Breast epithelium (tissue), 4 donors: ENCODE results near the gene PCNX2. TPM values are rescaled to one million over a fixed set of nuclear protein-coding genes. Genes with fewer than 3 reads are reported as not detected.
"Not testable (repeated sequence)": the region's sequence is repeated elsewhere in the genome, so short reads cannot be mapped to it uniquely, and the experiment has no call there.

Experiments
- DNase-seq, 2 donors: peaks; one replicate each; pipeline ENCODE4 v3.0.0-alpha.2; 2019; ENCODE audit warnings: low spot score in 2 of 2
- H3K27ac ChIP-seq, 2 donors: fragments of 200-600 bp; sonication (generic) in 1 of 2; one replicate each; pipeline ENCODE4 v1.5.1; 2016 to 2019; ENCODE audit warnings: mild to moderate bottlenecking in 1 of 2
- H3K27me3 ChIP-seq, 2 donors: fragments of 200-600 bp; sonication (generic) in 1 of 2; one replicate each; pipeline versions ENCODE4 v1.5.1 to v1.6.0; 2017 to 2019; ENCODE audit warnings: control low read depth in 1 of 2, mild to moderate bottlenecking in 1 of 2
- H3K36me3 ChIP-seq: fragments of 200-600 bp; one replicate; pipeline ENCODE4 v1.5.1; 2019
- H3K4me1 ChIP-seq, 2 donors: fragments of 200-600 bp; sonication (generic); one replicate each; pipeline ENCODE4 v1.5.1; 2016 to 2019; ENCODE audit warnings: control low read depth in 1 of 2
- H3K4me3 ChIP-seq, 3 donors: fragments of 200-600 bp; sonication (generic); 1 replicate in 2 of 3; 2 replicates in 1 of 3; pipeline ENCODE4 v1.5.1; 2016 to 2019; ENCODE audit warnings: mild to moderate bottlenecking in 3 of 3, moderate library complexity in 2 of 3
- H3K9me3 ChIP-seq, 2 donors: fragments of 200-600 bp; sonication (generic) in 1 of 2; one replicate each; pipeline ENCODE4 v1.5.1; 2016 to 2019; ENCODE audit warnings: control low read depth in 1 of 2
- POLR2A ChIP-seq: fragments of 450-650 bp; IDR thresholded peaks from one replicate; pipeline ENCODE4 v1.6.1; 2016; ENCODE audit warnings: antibody characterized with exemption, mild to moderate bottlenecking, moderate library complexity
- POLR2AphosphoS5 ChIP-seq, 3 donors: sonication (generic); formaldehyde crosslinking; IDR thresholded peaks; one replicate each; pipeline ENCODE4 v1.6.1; 2017; ENCODE audit warnings: antibody characterized with exemption in 3 of 3
- intact Hi-C: fragments of 100-400 bp; cut with DNase I; formaldehyde crosslinking; loops from one replicate; pipeline ENCODE4 v1.15.1; 2023; ENCODE audit warnings: low total_unique reads
- total RNA-seq, 3 donors: library from RNA; depleted of rRNA; stranded (reverse); fragments of >200 nt; gene quantifications; one replicate each; pipeline ENCODE4 v1.1.0, GENCODE V29; 2016
- TF ChIP-seq, protein P1 (sequence below), 3 donors: fragments of 450-650 bp; IDR thresholded peaks; one replicate each; pipeline ENCODE4 v1.5.1; 2016 to 2017; ENCODE audit warnings: antibody characterized with exemption in 3 of 3, mild to moderate bottlenecking in 3 of 3, moderate library complexity in 3 of 3

The PCNX2 gene
- total RNA-seq, 3 donors from 2014 or later = 18.7 to 32.6 (median 26.2) TPM

DNA sequence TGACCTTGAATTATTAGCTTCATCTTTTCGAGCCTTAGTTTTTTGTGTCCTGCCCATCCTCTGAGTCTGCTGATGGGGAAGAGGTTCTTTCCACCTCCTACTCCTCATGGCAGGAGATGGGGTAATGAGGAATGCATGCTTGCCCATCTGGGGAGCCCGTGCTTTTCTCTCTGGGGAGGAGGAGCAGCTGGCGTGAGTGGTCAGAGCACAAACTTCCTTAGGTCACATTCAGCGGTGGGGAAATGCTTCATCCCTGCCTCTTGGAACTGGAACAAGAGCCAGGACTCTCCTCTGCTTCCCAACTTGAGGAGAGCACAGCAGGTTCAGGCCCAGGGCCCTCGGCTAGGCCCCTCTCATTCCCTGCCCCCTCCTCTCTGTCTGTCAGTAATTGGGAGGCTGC is 155.0 kb downstream of the PCNX2 start:
- TF ChIP-seq POLR2AphosphoS5 (IDR thresholded peaks at IDR 0.05) (no peak), POLR2A (no peak)
- TF ChIP-seq, protein P1, sequence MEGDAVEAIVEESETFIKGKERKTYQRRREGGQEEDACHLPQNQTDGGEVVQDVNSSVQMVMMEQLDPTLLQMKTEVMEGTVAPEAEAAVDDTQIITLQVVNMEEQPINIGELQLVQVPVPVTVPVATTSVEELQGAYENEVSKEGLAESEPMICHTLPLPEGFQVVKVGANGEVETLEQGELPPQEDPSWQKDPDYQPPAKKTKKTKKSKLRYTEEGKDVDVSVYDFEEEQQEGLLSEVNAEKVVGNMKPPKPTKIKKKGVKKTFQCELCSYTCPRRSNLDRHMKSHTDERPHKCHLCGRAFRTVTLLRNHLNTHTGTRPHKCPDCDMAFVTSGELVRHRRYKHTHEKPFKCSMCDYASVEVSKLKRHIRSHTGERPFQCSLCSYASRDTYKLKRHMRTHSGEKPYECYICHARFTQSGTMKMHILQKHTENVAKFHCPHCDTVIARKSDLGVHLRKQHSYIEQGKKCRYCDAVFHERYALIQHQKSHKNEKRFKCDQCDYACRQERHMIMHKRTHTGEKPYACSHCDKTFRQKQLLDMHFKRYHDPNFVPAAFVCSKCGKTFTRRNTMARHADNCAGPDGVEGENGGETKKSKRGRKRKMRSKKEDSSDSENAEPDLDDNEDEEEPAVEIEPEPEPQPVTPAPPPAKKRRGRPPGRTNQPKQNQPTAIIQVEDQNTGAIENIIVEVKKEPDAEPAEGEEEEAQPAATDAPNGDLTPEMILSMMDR (IDR thresholded peaks at IDR 0.05) = no peak
- DNase-seq = no peak
- Histone ChIP-seq H3K4me3 (no peak overlapping the region), H3K27ac (peak overlapping the region in 1 of 2 donors; percentile 40), H3K36me3 (no peaks in the 10 kb centered on the region), H3K9me3 (no peaks in the 10 kb centered on the region), H3K4me1 (no peaks in the 10 kb centered on the region), H3K27me3 (no peaks in the 10 kb centered on the region)
- intact Hi-C loops = no loop called here

DNA sequence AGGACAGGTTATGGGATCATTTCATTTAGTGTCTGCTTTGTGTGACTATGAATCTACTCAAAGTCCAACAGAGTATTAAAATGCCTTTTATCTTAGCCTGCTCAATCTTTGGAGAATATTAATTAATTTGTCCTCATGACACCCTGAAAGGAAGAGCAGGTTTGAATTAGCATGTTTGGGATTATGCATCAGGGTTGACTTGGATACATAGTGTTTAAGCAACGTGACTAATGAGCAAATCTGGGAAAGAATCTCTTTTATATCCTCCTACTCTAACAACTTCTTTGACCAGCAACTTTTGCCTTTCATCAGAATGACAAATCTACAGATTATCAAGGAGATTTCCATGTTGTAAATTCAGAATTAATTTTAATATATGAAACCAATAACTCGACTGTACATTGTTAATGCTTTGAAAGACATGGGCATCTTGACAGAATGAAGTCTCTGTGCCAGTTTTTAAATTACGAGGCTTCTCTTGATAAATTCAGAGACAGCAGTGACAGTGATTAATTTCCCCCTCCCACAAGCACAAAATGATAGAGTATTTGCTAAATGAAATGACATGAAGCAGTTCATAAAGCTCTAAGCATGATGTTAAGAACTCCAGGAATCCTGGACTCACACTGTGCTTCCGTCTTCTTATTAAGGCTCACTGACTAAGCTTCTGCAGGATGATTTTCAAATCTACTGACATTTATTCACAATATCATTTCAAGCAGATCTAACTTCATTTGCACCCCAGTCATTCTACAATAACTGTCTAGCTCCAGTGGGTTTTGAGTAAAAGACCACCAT is 156.5 kb downstream of the PCNX2 start:
- no peak for DNase-seq
- H3K36me3 ChIP-seq = no peaks in the 10 kb centered on the region
- TF ChIP-seq POLR2A (no peak), POLR2AphosphoS5 (IDR thresholded peaks at IDR 0.05) (no peak)
- TF ChIP-seq, protein P1 (IDR thresholded peaks at IDR 0.05) = no peak
- no peaks in the 10 kb centered on the region for H3K9me3 ChIP-seq
- no peaks in the 10 kb centered on the region for H3K27me3 ChIP-seq
- H3K4me1 ChIP-seq = no peaks in the 10 kb centered on the region
- intact Hi-C loops = no loop called here
- H3K27ac ChIP-seq = no peak overlapping the region
- no peak overlapping the region for H3K4me3 ChIP-seq

DNA sequence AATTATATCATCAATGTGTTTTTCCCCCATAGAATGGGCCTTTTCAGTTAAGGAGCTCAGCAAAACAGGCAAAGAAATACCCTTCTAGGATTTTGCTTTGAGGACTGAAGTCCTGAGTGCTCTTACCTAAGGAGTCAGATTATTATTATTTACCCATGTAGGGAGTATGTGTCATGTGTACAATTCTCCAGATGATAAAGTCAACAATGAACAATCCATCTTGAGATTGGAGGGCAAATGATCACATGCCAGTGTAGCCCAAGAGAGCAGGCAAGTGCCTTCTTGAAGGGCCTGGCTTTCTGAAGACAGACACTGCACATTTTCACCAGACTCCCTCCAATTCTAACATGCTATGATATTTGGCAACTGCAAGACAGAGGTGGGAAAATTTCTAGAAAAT is 159.7 kb downstream of the PCNX2 start:
- H3K27ac ChIP-seq = no peak overlapping the region
- no peaks in the 10 kb centered on the region for H3K27me3 ChIP-seq
- TF ChIP-seq POLR2A (no peak), POLR2AphosphoS5 (IDR thresholded peaks at IDR 0.05) (no peak)
- TF ChIP-seq, protein P1 (IDR thresholded peaks at IDR 0.05) = no peak
- H3K9me3 ChIP-seq = no peaks in the 10 kb centered on the region
- H3K36me3 ChIP-seq = no peaks in the 10 kb centered on the region
- no peaks in the 10 kb centered on the region for H3K4me1 ChIP-seq
- intact Hi-C loops = no loop called here
- DNase-seq = no peak
- no peak overlapping the region for H3K4me3 ChIP-seq

DNA sequence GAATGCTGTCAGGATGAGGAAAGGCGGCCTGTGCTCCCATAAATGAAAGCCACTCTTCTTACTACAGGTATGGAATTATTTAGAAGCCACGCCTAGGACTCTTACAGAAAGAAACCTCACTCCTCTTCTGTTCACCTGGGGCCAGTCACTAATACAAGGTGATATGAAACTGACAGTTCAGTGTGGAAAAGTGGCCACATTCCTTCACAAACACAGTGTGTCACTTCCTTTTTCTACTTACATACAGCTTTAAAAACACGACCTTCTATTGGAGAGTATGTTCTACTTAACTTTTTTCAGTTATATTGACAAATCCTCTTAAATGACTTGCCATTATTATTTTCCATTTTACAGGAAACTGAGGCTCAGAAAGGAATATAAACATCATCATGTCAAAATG is 163.1 kb downstream of the PCNX2 start:
- no peak for DNase-seq
- no peak for TF ChIP-seq POLR2A
- TF ChIP-seq, protein P1 (IDR thresholded peaks at IDR 0.05) = no peak
- TF ChIP-seq POLR2AphosphoS5 (IDR thresholded peaks at IDR 0.05) = no peak
- intact Hi-C loops = no loop called here
- no peaks in the 10 kb centered on the region for H3K4me1 ChIP-seq
- H3K27ac ChIP-seq = no peak overlapping the region
- H3K4me3 ChIP-seq = no peak overlapping the region
- H3K9me3 ChIP-seq = no peaks in the 10 kb centered on the region
- no peaks in the 10 kb centered on the region for H3K36me3 ChIP-seq
- H3K27me3 ChIP-seq = no peaks in the 10 kb centered on the region

DNA sequence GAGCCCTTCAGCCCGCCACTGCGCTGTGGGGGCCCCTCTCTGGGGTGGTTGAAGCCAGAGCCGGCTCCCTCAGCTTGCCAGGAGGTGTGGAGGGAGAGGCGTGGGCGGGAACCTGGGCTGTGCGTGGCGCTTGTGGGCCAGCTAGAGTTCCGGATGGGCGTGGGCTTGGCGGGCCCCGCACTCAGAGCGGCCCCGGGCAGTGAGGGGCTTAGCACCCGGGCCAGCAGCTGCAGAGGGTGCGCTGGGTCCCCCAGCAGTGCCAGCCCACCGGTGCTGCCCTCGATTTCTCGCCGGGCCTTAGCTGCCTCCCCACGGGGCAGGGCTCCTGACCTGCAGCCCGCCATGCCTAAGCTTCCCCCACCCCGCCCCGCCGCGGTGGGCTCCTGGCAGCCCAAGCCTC is 166.5 kb downstream of the PCNX2 start:
- H3K9me3 ChIP-seq, H3K27ac ChIP-seq, DNase-seq, H3K27me3 ChIP-seq, H3K4me3 ChIP-seq, H3K4me1 ChIP-seq, intact Hi-C loops, H3K36me3 ChIP-seq: not testable (repeated sequence)
